ENCODE measurements around the gene SHH.

GRCh38 chr7:155789001-155789725, 23.1 kb downstream of the SHH start:
- TF ChIP-seq POLR2A (IDR thresholded peaks at IDR 0.05) (no peak), CTCF (IDR thresholded peaks at IDR 0.05) (no peak)
